GM10248 (cell line): ENCODE results near the gene VDAC2.
A peak's percentile ranks its signal among the peaks of the same experiment; 100 is the strongest.

ENCODE experiments used
- CTCF ChIA-PET: fragments of 300-600 bp; sonication (Branson Sonifier 250); formaldehyde crosslinking; extraction: SDS; loops from one replicate; lab custom pipeline; 2021; ENCODE audit warnings: antibody characterized with exemption; lab: Yijun Ruan, JAX
- POLR2A ChIA-PET: fragments of 350-650 bp; sonication (Branson Sonifier 250); formaldehyde crosslinking; extraction: SDS; loops from one replicate; lab custom pipeline; 2020; ENCODE audit warnings: antibody characterized with exemption; lab: Yijun Ruan, JAX
- DNase-seq: peaks from one replicate; pipeline ENCODE4 v3.0.0; 2012; ENCODE audit errors: extremely low spot score
- TF ChIP-seq, protein P1 (sequence below): IDR thresholded peaks from 2 replicates; pipeline ENCODE4 v1.5.1; 2012; ENCODE audit warnings: mild to moderate bottlenecking, low read depth; ENCODE audit errors: extremely low read depth, missing control alignments, control extremely low read depth

Gene VDAC2

DNA sequence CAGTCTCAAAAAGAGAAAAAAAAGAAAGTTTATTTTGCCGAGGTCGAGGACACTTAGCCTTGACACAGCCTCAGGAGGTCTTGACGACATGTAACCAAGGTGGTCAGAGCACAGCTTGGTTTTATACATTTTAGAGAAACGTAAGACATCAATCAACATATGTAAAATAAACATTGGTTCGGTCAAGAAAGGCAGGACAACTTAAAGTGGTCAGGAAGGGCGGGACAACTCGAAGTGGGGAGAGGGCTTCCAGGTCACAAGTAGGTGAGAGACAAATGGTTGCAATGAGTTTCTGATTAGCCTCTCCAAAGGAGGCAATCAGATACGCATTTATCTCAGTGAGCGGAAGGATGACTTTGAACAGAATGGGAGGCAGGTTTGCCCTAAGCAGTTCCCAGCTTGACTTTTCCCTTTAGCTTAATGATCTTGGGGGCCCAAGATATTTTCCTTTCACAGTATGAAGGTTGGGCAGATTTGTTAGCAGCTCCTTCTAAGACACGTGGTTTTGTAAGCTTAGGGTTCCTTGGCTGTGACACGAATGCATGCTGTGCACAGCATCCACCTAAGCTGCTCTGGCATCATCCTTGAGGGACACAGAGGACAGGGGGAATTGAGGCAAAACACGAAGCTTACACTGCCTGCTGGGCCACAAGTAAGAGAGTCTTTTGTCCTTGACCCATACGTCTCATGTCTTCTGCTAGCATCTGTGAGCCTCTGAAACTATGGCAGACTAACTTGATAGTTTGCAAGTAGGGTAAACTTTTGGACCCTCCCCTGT is 3.3 kb upstream of the VDAC2 start:
- POLR2A ChIA-PET = interaction anchor here (0.5 kb wide), 2 partner anchors 20 to 41 kb away, joined by 3 to 5 read pairs; no protein-coding TSS in a partner anchor
- no peak for DNase-seq
- CTCF ChIA-PET = interaction anchor here (0.9 to 3.8 kb wide), 8 partner anchors 9 to 1327 kb away, joined by 3 to 22 read pairs (median 4); partner anchors contain the start of gene COMTD1
- TF ChIP-seq, protein P1, sequence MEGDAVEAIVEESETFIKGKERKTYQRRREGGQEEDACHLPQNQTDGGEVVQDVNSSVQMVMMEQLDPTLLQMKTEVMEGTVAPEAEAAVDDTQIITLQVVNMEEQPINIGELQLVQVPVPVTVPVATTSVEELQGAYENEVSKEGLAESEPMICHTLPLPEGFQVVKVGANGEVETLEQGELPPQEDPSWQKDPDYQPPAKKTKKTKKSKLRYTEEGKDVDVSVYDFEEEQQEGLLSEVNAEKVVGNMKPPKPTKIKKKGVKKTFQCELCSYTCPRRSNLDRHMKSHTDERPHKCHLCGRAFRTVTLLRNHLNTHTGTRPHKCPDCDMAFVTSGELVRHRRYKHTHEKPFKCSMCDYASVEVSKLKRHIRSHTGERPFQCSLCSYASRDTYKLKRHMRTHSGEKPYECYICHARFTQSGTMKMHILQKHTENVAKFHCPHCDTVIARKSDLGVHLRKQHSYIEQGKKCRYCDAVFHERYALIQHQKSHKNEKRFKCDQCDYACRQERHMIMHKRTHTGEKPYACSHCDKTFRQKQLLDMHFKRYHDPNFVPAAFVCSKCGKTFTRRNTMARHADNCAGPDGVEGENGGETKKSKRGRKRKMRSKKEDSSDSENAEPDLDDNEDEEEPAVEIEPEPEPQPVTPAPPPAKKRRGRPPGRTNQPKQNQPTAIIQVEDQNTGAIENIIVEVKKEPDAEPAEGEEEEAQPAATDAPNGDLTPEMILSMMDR = no peak

DNA sequence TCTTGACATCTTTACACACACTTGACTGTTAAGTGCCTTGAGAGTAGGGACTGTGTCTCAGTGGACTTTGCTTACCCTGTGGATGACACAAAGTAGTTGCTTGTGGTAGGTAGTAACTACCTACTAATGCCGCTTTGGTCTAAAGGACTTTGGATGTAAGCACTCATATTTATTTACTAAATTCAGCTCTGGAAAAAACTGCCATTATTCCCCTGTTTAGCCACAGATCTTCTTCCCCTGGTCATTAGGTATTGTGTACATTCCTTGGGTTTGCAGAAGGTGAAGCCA is 2.8 kb upstream of the VDAC2 start:
- CTCF ChIA-PET = interaction anchor here (1.2 to 1.8 kb wide), 4 partner anchors 10 to 23 kb away, joined by 3 to 6 read pairs (median 4); no protein-coding TSS in a partner anchor
- TF ChIP-seq, protein P1 = no peak
- POLR2A ChIA-PET = interaction anchor here (0.5 kb wide), 1 partner anchor 41 kb away, joined by 5 read pairs; no protein-coding TSS in a partner anchor
- DNase-seq = no peak

DNA sequence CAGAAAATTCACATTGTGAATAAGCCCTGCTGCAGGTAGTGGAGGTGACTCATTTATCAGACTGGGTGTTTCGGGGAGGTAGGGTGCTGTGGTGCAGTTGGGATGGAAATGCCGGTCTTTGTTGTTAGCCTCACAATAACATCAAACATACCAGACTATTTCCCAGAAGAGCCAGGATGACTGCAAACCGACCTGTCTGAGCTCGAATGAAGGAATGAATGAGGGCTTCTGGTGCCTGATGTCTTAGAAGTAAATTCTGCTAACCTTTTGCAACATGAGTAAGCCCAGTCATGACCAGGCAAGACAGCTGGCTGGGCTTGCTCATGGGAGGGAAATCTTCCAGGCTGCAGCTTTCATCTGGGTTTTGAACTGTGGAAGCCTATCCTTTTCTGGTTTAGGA is 2.4 kb upstream of the VDAC2 start:
- CTCF ChIA-PET = interaction anchor here (1.2 to 1.8 kb wide), 4 partner anchors 10 to 23 kb away, joined by 3 to 6 read pairs (median 4); no protein-coding TSS in a partner anchor
- POLR2A ChIA-PET = no interaction called here
- TF ChIP-seq, protein P1 = no peak
- no peak for DNase-seq

DNA sequence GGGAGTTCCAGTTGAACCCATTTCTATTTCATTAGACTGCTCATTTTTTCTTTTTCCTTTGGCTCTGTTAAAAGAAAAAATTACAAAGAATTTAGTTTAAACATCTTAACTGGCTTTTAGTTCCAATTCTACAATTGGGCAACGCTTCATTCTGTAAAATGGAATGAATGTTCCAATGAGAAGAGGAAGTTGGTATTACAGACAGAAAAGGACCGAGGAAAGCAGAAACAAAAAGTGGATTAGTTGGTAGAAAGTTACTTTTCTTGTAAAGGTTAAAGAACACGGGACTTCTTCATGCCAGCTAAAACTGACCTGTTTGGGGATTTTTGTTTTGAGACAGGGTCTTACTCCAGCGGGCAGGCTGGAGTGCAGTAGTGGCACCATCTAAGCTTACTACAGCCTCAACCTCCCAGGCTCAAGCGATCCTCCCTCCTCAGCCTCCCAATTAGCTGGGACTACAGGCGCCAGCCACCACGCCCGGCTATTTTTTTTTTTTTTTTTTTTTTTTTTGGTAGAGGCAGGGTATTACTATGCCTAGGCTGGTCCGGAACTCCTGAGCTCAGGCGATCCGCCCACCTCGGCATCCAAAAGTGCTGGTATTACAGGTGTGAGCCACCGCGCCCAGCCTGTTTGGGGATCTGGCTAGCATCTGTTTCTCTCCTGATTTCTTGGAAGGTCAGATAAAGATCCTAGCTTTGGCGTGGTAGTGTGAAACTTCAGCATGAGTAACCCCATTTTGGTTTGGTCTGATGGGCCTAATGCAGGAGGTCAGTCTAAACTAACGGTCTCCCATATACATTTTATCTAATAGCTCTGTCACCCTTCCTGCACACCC is 1.3 kb upstream of the VDAC2 start:
- DNase-seq = no peak
- POLR2A ChIA-PET = interaction anchor here (0.5 to 0.6 kb wide), 3 partner anchors 23 to 1466 kb away, joined by 3 to 4 read pairs (median 3); no protein-coding TSS in a partner anchor
- TF ChIP-seq, protein P1 = no peak
- CTCF ChIA-PET = interaction anchor here (1.0 to 4.2 kb wide), 5 partner anchors 11 to 27 kb away, joined by 3 to 30 read pairs (median 18); partner anchors contain the start of gene COMTD1

DNA sequence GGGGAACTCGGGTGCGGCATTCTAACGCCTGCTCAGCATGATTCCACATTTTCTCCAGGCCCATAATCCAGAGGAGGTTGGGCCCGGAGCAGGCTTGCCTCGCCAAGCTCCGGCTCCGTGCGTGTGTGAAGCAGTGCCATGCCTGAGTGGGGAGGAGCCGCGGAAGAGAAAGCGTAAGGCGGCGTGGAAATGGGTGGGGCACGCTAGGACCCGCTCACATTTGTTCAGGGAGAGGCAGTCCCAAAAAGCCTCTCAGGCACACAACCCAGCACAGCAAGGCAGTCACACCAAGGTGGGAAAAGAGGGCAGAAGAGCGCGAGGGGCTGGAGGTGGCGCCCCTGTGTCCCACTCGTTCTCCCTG is 695 bp upstream of the VDAC2 start:
- ChIA-PET CTCF (interaction anchor here (1.0 to 4.2 kb wide), 6 partner anchors 11 to 26 kb away, joined by 3 to 30 read pairs (median 14); partner anchors contain the start of gene COMTD1), POLR2A (interaction anchor here (0.5 to 2.0 kb wide), 3 partner anchors 22 to 971 kb away, joined by 3 to 7 read pairs (median 4); no protein-coding TSS in a partner anchor)
- peak; percentile 75 for DNase-seq
- TF ChIP-seq, protein P1 = no peak
